MCF 10A (cell line): ENCODE data around the gene RFX3. TPM values are rescaled to one million over a fixed set of nuclear protein-coding genes. Genes with fewer than 3 reads are reported as not detected.

Experiments used
- BruUV-seq: library from RNA; stranded (reverse); fragments of 400-500 nt; replicated peaks from 2 replicates; lab custom pipeline; 2021; lab: Mats Ljungman, UMichigan
- CTCF ChIA-PET: fragments of 300-600 bp; sonication (Branson Sonifier 250); formaldehyde crosslinking; extraction: SDS; loops from one replicate; lab custom pipeline; 2021; ENCODE audit warnings: antibody characterized with exemption, inconsistent platforms; lab: Yijun Ruan, JAX
- POLR2A ChIA-PET: fragments of 300-600, 350-650 bp; sonication (Branson Sonifier 250); formaldehyde crosslinking; extraction: SDS; loops from one replicate; lab custom pipeline; 2020; ENCODE audit warnings: antibody characterized with exemption, inconsistent platforms; lab: Yijun Ruan, JAX
- DNase-seq: peaks from one replicate; pipeline ENCODE4 v3.0.0-alpha.2; 2018; ENCODE audit not compliant: unreplicated experiment
- H3K27ac Mint-ChIP-seq: one replicate; pipeline ENCODE4 v1.8.0; 2022; ENCODE audit warnings: mild to moderate bottlenecking, low read depth, mixed read lengths; ENCODE audit not compliant: unreplicated experiment
- H3K27me3 Mint-ChIP-seq: one replicate; pipeline ENCODE4 v1.8.0; 2022; ENCODE audit warnings: mixed read lengths; ENCODE audit not compliant: insufficient read depth, unreplicated experiment
- H3K36me3 Mint-ChIP-seq: one replicate; pipeline ENCODE4 v1.8.0; 2022; ENCODE audit warnings: mild to moderate bottlenecking, moderate library complexity, mixed read lengths; ENCODE audit not compliant: insufficient read depth, unreplicated experiment
- H3K4me1 Mint-ChIP-seq: one replicate; pipeline ENCODE4 v1.8.0; 2022; ENCODE audit warnings: mixed read lengths; ENCODE audit not compliant: insufficient read depth, unreplicated experiment
- H3K4me3 Mint-ChIP-seq: one replicate; pipeline ENCODE4 v1.8.0; 2022; ENCODE audit warnings: mild to moderate bottlenecking, moderate library complexity, mixed read lengths; ENCODE audit not compliant: unreplicated experiment
- H3K9me3 Mint-ChIP-seq: one replicate; pipeline ENCODE4 v1.8.0; 2022; ENCODE audit warnings: mixed read lengths; ENCODE audit not compliant: unreplicated experiment
- CTCF ChIP-seq: fragments of 200-600 bp; IDR thresholded peaks from one replicate; pipeline ENCODE4 v1.8.0; 2022; ENCODE audit warnings: antibody characterized with exemption, mild to moderate bottlenecking; ENCODE audit not compliant: unreplicated experiment
- intact Hi-C: fragments of 100-400 bp; cut with micrococcal nuclease; formaldehyde crosslinking; loops from 2 replicates; pipeline ENCODE4 v1.14.1; 2022
- total RNA-seq: library from RNA; stranded (reverse); gene quantifications from 2 replicates; pipeline ENCODE4 v1.2.3, GENCODE V29; 2022

The RFX3 gene
- total RNA-seq, 1 experiment from 2014 or later: 9.7 TPM

- Mint-ChIP-seq H3K4me1 (no peaks in the 10 kb centered on the region), H3K27ac (no peak overlapping the region), H3K9me3 (no peaks in the 10 kb centered on the region), H3K4me3 (no peak overlapping the region), H3K36me3 (peaks cover 7% of the 10 kb centered on the region), H3K27me3 (no peaks in the 10 kb centered on the region)
- no peak for TF ChIP-seq CTCF
- BruUV-seq: no TSS peak
- CTCF ChIA-PET: interaction anchor here (3.1 kb wide), 1 partner anchor 32 kb away, joined by 10 read pairs; no protein-coding TSS in a partner anchor
- POLR2A ChIA-PET: interaction anchor here (0.7 to 1.8 kb wide), 2 partner anchors 8 to 18 kb away, joined by 3 to 7 read pairs; no protein-coding TSS in a partner anchor
- no peak for DNase-seq
- intact Hi-C loops: no loop called here
These were observed 116.3 kb downstream of the RFX3 start for GRCh38 chr9:3409453-3409852.

DNA sequence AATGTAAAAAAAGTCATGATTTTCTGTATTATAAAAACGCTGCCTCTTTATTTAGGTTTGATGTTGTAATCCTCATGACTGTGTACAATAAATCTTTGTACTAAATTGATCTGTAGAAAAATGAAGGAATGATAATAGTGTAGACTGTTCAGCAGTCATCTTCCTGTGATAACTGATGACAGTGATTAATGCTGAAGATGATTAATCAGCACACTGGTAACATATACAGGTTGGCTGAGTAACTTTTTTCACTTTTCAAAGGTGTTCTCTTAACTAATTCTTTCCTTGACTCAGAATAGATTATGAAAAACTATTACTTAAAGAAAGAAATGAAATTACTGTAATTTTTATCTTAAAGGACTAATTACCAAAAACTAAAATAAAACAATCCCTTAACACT lies 122.5 kb downstream of the RFX3 start:
- no peaks in the 10 kb centered on the region for H3K4me1 Mint-ChIP-seq
- no peaks in the 10 kb centered on the region for H3K27me3 Mint-ChIP-seq
- no peaks in the 10 kb centered on the region for H3K9me3 Mint-ChIP-seq
- no peak overlapping the region for H3K4me3 Mint-ChIP-seq
- H3K36me3 Mint-ChIP-seq: no peaks in the 10 kb centered on the region
- H3K27ac Mint-ChIP-seq: no peak overlapping the region
- BruUV-seq: no TSS peak
- no peak for DNase-seq
- ChIA-PET CTCF (no interaction called here), POLR2A (no interaction called here)
- intact Hi-C loops: no loop called here
- TF ChIP-seq CTCF: no peak

- Mint-ChIP-seq H3K4me1 (no peaks in the 10 kb centered on the region), H3K27ac (no peak overlapping the region), H3K4me3 (no peak overlapping the region), H3K9me3 (no peaks in the 10 kb centered on the region), H3K36me3 (no peaks in the 10 kb centered on the region), H3K27me3 (no peaks in the 10 kb centered on the region)
- no peak for TF ChIP-seq CTCF
- intact Hi-C loops: no loop called here
- no peak for DNase-seq
- ChIA-PET POLR2A (interaction anchor here (1.0 to 1.2 kb wide), 2 partner anchors 9 to 15 kb away, joined by 3 to 7 read pairs; no protein-coding TSS in a partner anchor), CTCF (interaction anchor here (0.8 to 1.5 kb wide), 2 partner anchors 17 to 40 kb away, joined by 3 to 7 read pairs; no protein-coding TSS in a partner anchor)
- BruUV-seq: no TSS peak
These were observed 124.4 kb downstream of the RFX3 start for GRCh38 chr9:3401221-3401954.

- H3K4me3 Mint-ChIP-seq: no peak overlapping the region
- no peak overlapping the region for H3K27ac Mint-ChIP-seq
- H3K9me3 Mint-ChIP-seq: no peaks in the 10 kb centered on the region
- TF ChIP-seq CTCF: no peak
- ChIA-PET CTCF (interaction anchor here (0.7 kb wide), 2 partner anchors 12 to 157 kb away, joined by 3 read pairs; no protein-coding TSS in a partner anchor), POLR2A (no interaction called here)
- no peak for DNase-seq
- H3K27me3 Mint-ChIP-seq: no peaks in the 10 kb centered on the region
- BruUV-seq: no TSS peak
- H3K4me1 Mint-ChIP-seq: no peaks in the 10 kb centered on the region
- H3K36me3 Mint-ChIP-seq: no peaks in the 10 kb centered on the region
- intact Hi-C loops: no loop called here
These were observed 127.6 kb downstream of the RFX3 start for GRCh38 chr9:3398232-3398648.
